IMR-90 (cell line): ENCODE measurements around the gene NR0B2. TPM values are rescaled to one million over a fixed set of nuclear protein-coding genes. Genes with fewer than 3 reads are reported as not detected.

Source experiments
- ATAC-seq: fragments of 200-7000 bp; cut with Tn5 transposase; 2 replicates; pipeline ENCODE4 v1.9.1; 2020; ENCODE audit warnings: low read depth, mild to moderate bottlenecking, moderate library complexity
- BruUV-seq: library from RNA; stranded (reverse); fragments of 400-500 nt; replicated peaks from 2 replicates; lab custom pipeline; 2021; lab: Mats Ljungman, UMichigan
- CTCF ChIA-PET: fragments of 300-600 bp; formaldehyde crosslinking; extraction: SDS; loops from one replicate; lab custom pipeline; 2021; ENCODE audit warnings: antibody characterized with exemption; lab: Yijun Ruan, JAX
- POLR2A ChIA-PET: fragments of 300-600 bp; sonication (Branson Sonifier 250); formaldehyde crosslinking; loops from one replicate; lab custom pipeline; 2022; ENCODE audit warnings: antibody characterized with exemption; ENCODE audit not compliant: unreplicated experiment; lab: Charles Lee
- DNase-seq: peaks from one replicate; pipeline ENCODE4 v3.0.0; 2013
- H2AFZ ChIP-seq: replicated peaks from 2 replicates; pipeline ENCODE3; 2013; ENCODE audit warnings: low read length, mild to moderate bottlenecking; ENCODE audit not compliant: poor library complexity
- H2AK5ac ChIP-seq: 2 replicates; pipeline ENCODE4 v1.6.1; 2013; ENCODE audit warnings: low read depth, low read length, inconsistent platforms
- H2AK9ac ChIP-seq: replicated peaks from 2 replicates; pipeline ENCODE3; 2013; ENCODE audit warnings: mild to moderate bottlenecking, low read depth, low read length, moderate library complexity; ENCODE audit not compliant: poor library complexity
- H2BK120ac ChIP-seq: 2 replicates; pipeline ENCODE4 v1.6.1; 2013; ENCODE audit warnings: low read depth, low read length, inconsistent platforms
- H2BK15ac ChIP-seq: 3 replicates; pipeline ENCODE4 v1.6.1; 2013; ENCODE audit warnings: low read depth, low read length, inconsistent platforms
- H2BK20ac ChIP-seq: 2 replicates; pipeline ENCODE4 v1.6.1; 2013; ENCODE audit warnings: low read depth, mild to moderate bottlenecking, inconsistent platforms, low read length, moderate library complexity
- H2BK5ac ChIP-seq: 2 replicates; pipeline ENCODE4 v1.6.1; 2013; ENCODE audit warnings: mild to moderate bottlenecking, low read depth, low read length, inconsistent platforms; ENCODE audit not compliant: poor library complexity, severe bottlenecking
- H3K14ac ChIP-seq: replicated peaks from 2 replicates; pipeline ENCODE4 v1.6.1; 2013; ENCODE audit warnings: low read depth, low read length, inconsistent platforms
- H3K18ac ChIP-seq: 2 replicates; pipeline ENCODE4 v1.6.1; 2013; ENCODE audit warnings: low read depth, low read length, control low read depth
- H3K23ac ChIP-seq: 2 replicates; pipeline ENCODE4 v1.6.1; 2013; ENCODE audit warnings: low read depth, low read length, inconsistent platforms
- H3K27ac ChIP-seq: 2 replicates; pipeline ENCODE4 v1.5.1; 2013; ENCODE audit warnings: mild to moderate bottlenecking, control low read depth, low read length; ENCODE audit not compliant: insufficient read depth
- H3K27me3 ChIP-seq: 2 replicates; pipeline ENCODE4 v1.6.1; 2013; ENCODE audit warnings: low read length; ENCODE audit not compliant: control insufficient read depth, insufficient read depth
- H3K36me3 ChIP-seq: 2 replicates; pipeline ENCODE4 v1.6.1; 2013; ENCODE audit warnings: low read length, mixed read lengths; ENCODE audit not compliant: control insufficient read depth, insufficient read depth
- H3K4ac ChIP-seq: 2 replicates; pipeline ENCODE4 v1.6.1; 2013; ENCODE audit warnings: low read depth, low read length, inconsistent platforms
- H3K4me1 ChIP-seq: 2 replicates; pipeline ENCODE4 v1.6.1; 2013; ENCODE audit warnings: low read length, mixed read lengths; ENCODE audit not compliant: control insufficient read depth, insufficient read depth
- H3K4me2 ChIP-seq: 2 replicates; pipeline ENCODE4 v1.6.1; 2013; ENCODE audit warnings: low read depth, mild to moderate bottlenecking, control low read depth, low read length, moderate library complexity
- H3K4me3 ChIP-seq: 2 replicates; pipeline ENCODE4 v1.5.1; 2013; ENCODE audit warnings: low read depth, mild to moderate bottlenecking, control low read depth, low read length, moderate library complexity; ENCODE audit not compliant: insufficient read depth
- H3K56ac ChIP-seq: 2 replicates; pipeline ENCODE4 v1.6.1; 2013; ENCODE audit warnings: low read length, inconsistent platforms; ENCODE audit not compliant: insufficient read depth; ENCODE audit errors: extremely low read depth
- H3K79me1 ChIP-seq, 2 experiments: 2 replicates each; pipeline ENCODE4 v1.6.1; 2013; ENCODE audit warnings: low read length in 2 of 2, inconsistent platforms in 1 of 2, low read depth in 1 of 2
- H3K9ac ChIP-seq: 2 replicates; pipeline ENCODE4 v1.6.1; 2013; ENCODE audit warnings: low read depth, low read length, control low read depth
- H3K9me1 ChIP-seq: 2 replicates; pipeline ENCODE4 v1.6.1; 2013; ENCODE audit warnings: low read length, inconsistent platforms; ENCODE audit not compliant: insufficient read depth
- H3K9me3 ChIP-seq: 2 replicates; pipeline ENCODE4 v1.6.1; 2013; ENCODE audit warnings: low read length; ENCODE audit not compliant: control insufficient read depth, insufficient read depth
- H4K20me1 ChIP-seq: 2 replicates; pipeline ENCODE4 v1.6.1; 2013; ENCODE audit warnings: low read length, inconsistent platforms; ENCODE audit not compliant: insufficient read depth
- H4K5ac ChIP-seq: 2 replicates; pipeline ENCODE4 v1.6.1; 2013; ENCODE audit warnings: mild to moderate bottlenecking, low read depth, low read length, control low read depth
- H4K8ac ChIP-seq, 2 experiments: 2 replicates each; pipeline ENCODE4 v1.6.1; 2013; ENCODE audit warnings: low read depth in 2 of 2, low read length in 2 of 2, control low read depth in 1 of 2, inconsistent platforms in 1 of 2
- H4K91ac ChIP-seq: 2 replicates; pipeline ENCODE4 v1.6.1; 2013; ENCODE audit warnings: low read depth, low read length, inconsistent platforms; ENCODE audit not compliant: insufficient read depth
- BHLHE40 ChIP-seq: fragments of 150-350 bp; IDR thresholded peaks from 2 replicates; pipeline ENCODE4 v1.6.1; 2016; ENCODE audit warnings: mild to moderate bottlenecking, low read depth, low read length
- CEBPB ChIP-seq: IDR thresholded peaks from 2 replicates; pipeline ENCODE4 v1.6.1; 2012; ENCODE audit warnings: low read depth, low read length, improper control_type of control experiment
- CHD1 ChIP-seq: IDR thresholded peaks from 2 replicates; pipeline ENCODE4 v1.6.1; 2012; ENCODE audit warnings: low read depth, low read length, improper control_type of control experiment
- MAFK ChIP-seq: IDR thresholded peaks from 2 replicates; pipeline ENCODE4 v1.6.1; 2012; ENCODE audit warnings: low read depth, low read length, improper control_type of control experiment
- MXI1 ChIP-seq: IDR thresholded peaks from 2 replicates; pipeline ENCODE4 v1.6.1; 2012; ENCODE audit warnings: low read depth, mild to moderate bottlenecking, low read length, moderate library complexity, borderline replicate concordance
- NFE2L2 ChIP-seq: fragments of 150-350 bp; IDR thresholded peaks from 2 replicates; pipeline ENCODE4 v1.6.1; 2016; ENCODE audit warnings: low read depth, mild to moderate bottlenecking, low read length
- POLR2A ChIP-seq: IDR thresholded peaks from 2 replicates; pipeline ENCODE4 v1.6.1; 2012; ENCODE audit warnings: mild to moderate bottlenecking, low read depth, low read length
- RAD21 ChIP-seq: IDR thresholded peaks from 2 replicates; pipeline ENCODE4 v1.6.1; 2012; ENCODE audit warnings: low read length, improper control_type of control experiment
- RCOR1 ChIP-seq: IDR thresholded peaks from 2 replicates; pipeline ENCODE4 v1.6.1; 2012; ENCODE audit warnings: mild to moderate bottlenecking, low read length, improper control_type of control experiment; ENCODE audit not compliant: insufficient replicate concordance
- RFX5 ChIP-seq: IDR thresholded peaks from 2 replicates; pipeline ENCODE4 v1.8.0; 2012; ENCODE audit warnings: low read depth, mild to moderate bottlenecking, low read length, moderate library complexity
- WGBS, 2 experiments: methylation state at CpG; one replicate each; pipeline versions ENCODE4 v1.1.5 to v1.1.7; 2013; ENCODE audit warnings: missing lambda C conversion rate in 2 of 2; ENCODE audit not compliant: insufficient read length in 1 of 2; ENCODE audit errors: extremely low coverage in 2 of 2; 5-methylcytosine and 5-hydroxymethylcytosine counted together
- dilution Hi-C: fragments of 300-500 bp; cut with HindIII; formaldehyde crosslinking; loops from one replicate; pipeline ENCODE4 v1.14.3; 2018; ENCODE audit warnings: low sequenced_read_pairs; ENCODE audit not compliant: unreplicated experiment
- in situ Hi-C: fragments of 300-500 bp; cut with MboI; formaldehyde crosslinking; loops from 3 replicates; pipeline ENCODE4 v1.14.3; 2019; ENCODE audit warnings: low sequenced_read_pairs, inconsistent platforms, mixed read lengths
- intact Hi-C: fragments of 100-400 bp; cut with micrococcal nuclease; formaldehyde crosslinking; loops from 2 replicates; pipeline ENCODE4 v1.10.0; 2022
- polyA plus RNA-seq, 3 experiments: library from polyadenylated mRNA; depleted of rRNA; stranded (reverse); fragments of >200 nt; gene quantifications; 2 replicates each; pipeline ENCODE4 v1.2.3, GENCODE V29; 2012; ENCODE audit warnings: low replicate concordance in 1 of 3
- total RNA-seq: library from RNA; depleted of rRNA; stranded (reverse); fragments of >200 nt; gene quantifications from 2 replicates; pipeline ENCODE4 v1.2.3, GENCODE V29; 2012

Gene NR0B2
- total and polyA plus RNA-seq, 2 of the 4 experiments (the other 2 are of a cell fraction), result not detected

GRCh38 chr1:26945728-26946127 lies 32.0 kb upstream of the NR0B2 start:
- 81% methylated on average over 4 of the region's 8 CpGs; no CpG with 5 or more reads in 1 of the 2 experiments for WGBS, 2 experiments
- H3K9me1 ChIP-seq, result 0 out of 2 replicates have a peak, but pooled peaks cover 7% of the 10 kb centered on the region
- DNase-seq, result no peak
- no peak overlapping the region for H3K4me3 ChIP-seq
- H2BK5ac ChIP-seq, result no peak overlapping the region
- H3K9me3 ChIP-seq, result no peaks in the 10 kb centered on the region
- no peak overlapping the region for H2AK9ac ChIP-seq
- no peak for TF ChIP-seq MAFK
- TF ChIP-seq BHLHE40, result no peak
- no peak for TF ChIP-seq RAD21
- TF ChIP-seq CEBPB, result no peak
- TF ChIP-seq NFE2L2, result no peak
- TF ChIP-seq RFX5, result no peak
- no peak for TF ChIP-seq RCOR1
- TF ChIP-seq MXI1, result no peak
- no peak for TF ChIP-seq CHD1
- no peak for TF ChIP-seq POLR2A
- no peak overlapping the region for H4K5ac ChIP-seq
- no peak overlapping the region for H2BK120ac ChIP-seq
- no peak overlapping the region for H4K8ac ChIP-seq
- H3K23ac ChIP-seq, result no peak overlapping the region
- CTCF ChIA-PET, result no interaction called here
- H3K4me1 ChIP-seq, result no peaks in the 10 kb centered on the region
- H2BK15ac ChIP-seq, result no peak overlapping the region
- no peak overlapping the region for H3K4me2 ChIP-seq
- H4K91ac ChIP-seq, result no peak overlapping the region
- H3K4ac ChIP-seq, result no peak overlapping the region
- no peak overlapping the region for H3K18ac ChIP-seq
- no peak overlapping the region for H2AK5ac ChIP-seq
- in situ Hi-C loops (no loop called here), dilution Hi-C loops (no loop called here), intact Hi-C loops (no loop called here)
- no TSS peak for BruUV-seq
- ATAC-seq, result no peak
- no peak overlapping the region for H3K14ac ChIP-seq
- no peaks in the 10 kb centered on the region for H3K27me3 ChIP-seq
- no peak overlapping the region for H3K56ac ChIP-seq
- no peak overlapping the region for H3K27ac ChIP-seq
- H3K9ac ChIP-seq, result no peak overlapping the region
- H3K79me1 ChIP-seq, result peaks cover 5 to 13% of the 10 kb centered on the region in 2 experiments; a peak in 2 of 4 replicates
- no peaks in the 10 kb centered on the region; the same call in 1 of the 2 replicates for H4K20me1 ChIP-seq
- H3K36me3 ChIP-seq, result peaks cover 47% of the 10 kb centered on the region
- no peak overlapping the region for H2AFZ ChIP-seq
- H2BK20ac ChIP-seq, result no peak overlapping the region
- POLR2A ChIA-PET, result no interaction called here
